Right lobe of liver (tissue), 4 donors: ENCODE data around the gene RCL1.

Experiments
- CTCF ChIP-seq, 4 donors: fragments of 200-600 bp in 3 of 4; fragments of 450-650 bp in 1 of 4; IDR thresholded peaks; one replicate each; pipeline versions ENCODE4 v1.5.1 to v1.8.0; 2016 to 2022; ENCODE audit warnings: antibody characterized with exemption in 4 of 4, mild to moderate bottlenecking in 2 of 4
- POLR2A ChIP-seq: fragments of 450-650 bp; IDR thresholded peaks from one replicate; pipeline ENCODE4 v1.6.1; 2017; ENCODE audit warnings: antibody characterized with exemption, mild to moderate bottlenecking
- donor health status: DM: no; HTN: no; CAD: no.
- donor health status: DM: no; HTN: no; CAD: no.
- donor health status: DM: no; HTN: yes; CAD: no.

DNA sequence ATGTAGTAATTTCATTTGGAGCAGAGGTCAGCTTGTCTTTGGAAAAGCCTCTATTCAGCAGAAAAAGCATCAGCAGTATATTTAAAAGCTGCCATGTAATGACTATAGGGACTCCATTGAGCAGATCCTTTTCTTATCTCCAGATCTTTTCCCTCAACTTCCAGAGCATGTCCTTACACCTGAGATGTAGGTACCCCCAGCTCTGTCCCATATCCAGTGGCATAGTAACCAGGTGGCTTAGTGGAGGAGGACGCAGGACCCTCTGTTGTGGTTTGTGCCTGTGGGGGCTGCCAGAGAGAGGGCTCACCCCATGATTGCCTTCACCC lies 61.5 kb downstream of the RCL1 start:
- TF ChIP-seq POLR2A, result peak; percentile 0
- no peak for TF ChIP-seq CTCF (IDR thresholded peaks at IDR 0.05)
